ENCODE results near the gene TNNT1. TPM values are rescaled to one million over a fixed set of nuclear protein-coding genes. Genes with fewer than 3 reads are reported as not detected.

Gene TNNT1
- total RNA-seq, 1 experiment from 2014 or later = 228 TPM

GRCh38 chr19:55094456-55095259 is 54.3 kb downstream of the TNNT1 start:
- Histone ChIP-seq H3K27me3 (ENCODE audit: insufficient read depth, low read depth) (no peaks in the 10 kb centered on the region), H3F3A (ENCODE audit: insufficient read depth, low read depth) (peaks cover 30% of the 10 kb centered on the region), H3K4me3 (no peak overlapping the region), H3K9me3 (ENCODE audit: insufficient read depth, low read depth) (no peaks in the 10 kb centered on the region), H2AFZ (no peak overlapping the region), H3K9me2 (ENCODE audit: insufficient read depth) (no peaks in the 10 kb centered on the region), H3K4me1 (replicated peaks; ENCODE audit: insufficient read depth) (no peaks in the 10 kb centered on the region), H3K4me2 (no peak overlapping the region), H3K27ac (no peak overlapping the region), H3K36me3 (ENCODE audit: low read depth) (no peaks in the 10 kb centered on the region), H3K79me2 (ENCODE audit: low read depth) (no peaks in the 10 kb centered on the region), H4K20me1 (ENCODE audit: insufficient read depth) (no peaks in the 10 kb centered on the region)
- intact Hi-C loops (cut with micrococcal nuclease; ENCODE audit: unreplicated experiment) = no loop called here
- ChIA-PET POLR2A (ENCODE audit: unreplicated experiment) (no interaction called here), CTCF (no interaction called here)
- TF ChIP-seq EZH2 (IDR thresholded peaks at IDR 0.05; ENCODE audit: low read depth) (no peak), CTCF (conservative IDR thresholded peaks at IDR 0.05) (no peak)
- no TSS peak for BruUV-seq (replicated peaks)
- DNase-seq = no peak

GRCh38 chr19:55092423-55093318 is 56.3 kb downstream of the TNNT1 start:
- peaks cover 2% of the 10 kb centered on the region; the same call in 1 of the 2 replicates for H4K20me1 ChIP-seq (ENCODE audit: insufficient read depth)
- TF ChIP-seq EZH2 (IDR thresholded peaks at IDR 0.05; ENCODE audit: low read depth) = no peak
- no peak for TF ChIP-seq CTCF (conservative IDR thresholded peaks at IDR 0.05)
- no peak overlapping the region for H3K4me2 ChIP-seq
- DNase-seq = peak in 1 of 2 experiments; percentile 27
- H2AFZ ChIP-seq = no peak overlapping the region
- H3K9me3 ChIP-seq (ENCODE audit: insufficient read depth, low read depth) = no peaks in the 10 kb centered on the region
- no peaks in the 10 kb centered on the region for H3K9me2 ChIP-seq (ENCODE audit: insufficient read depth)
- no TSS peak for BruUV-seq (replicated peaks)
- ChIA-PET POLR2A (ENCODE audit: unreplicated experiment) (no interaction called here), CTCF (no interaction called here)
- H3F3A ChIP-seq (ENCODE audit: insufficient read depth, low read depth) = peaks cover 42% of the 10 kb centered on the region
- H3K36me3 ChIP-seq (ENCODE audit: low read depth) = no peaks in the 10 kb centered on the region
- no peak overlapping the region for H3K27ac ChIP-seq
- H3K79me2 ChIP-seq (ENCODE audit: low read depth) = no peaks in the 10 kb centered on the region
- no peaks in the 10 kb centered on the region for H3K27me3 ChIP-seq (ENCODE audit: insufficient read depth, low read depth)
- no peak overlapping the region for H3K4me3 ChIP-seq
- no peaks in the 10 kb centered on the region for H3K4me1 ChIP-seq (replicated peaks; ENCODE audit: insufficient read depth)
- intact Hi-C loops (cut with micrococcal nuclease; ENCODE audit: unreplicated experiment) = no loop called here

GRCh38 chr19:55091955-55092354 is 57.1 kb downstream of the TNNT1 start:
- H3K9me3 ChIP-seq (ENCODE audit: insufficient read depth, low read depth) = no peaks in the 10 kb centered on the region
- intact Hi-C loops (cut with micrococcal nuclease; ENCODE audit: unreplicated experiment) = no loop called here
- H3K27me3 ChIP-seq (ENCODE audit: insufficient read depth, low read depth) = no peaks in the 10 kb centered on the region
- H3K4me1 ChIP-seq (replicated peaks; ENCODE audit: insufficient read depth) = no peaks in the 10 kb centered on the region
- H2AFZ ChIP-seq = no peak overlapping the region
- H3K4me3 ChIP-seq = no peak overlapping the region
- POLR2A ChIA-PET (ENCODE audit: unreplicated experiment) = no interaction called here
- peaks cover 47% of the 10 kb centered on the region for H3F3A ChIP-seq (ENCODE audit: insufficient read depth, low read depth)
- peaks cover 2% of the 10 kb centered on the region; the same call in 1 of the 2 replicates for H4K20me1 ChIP-seq (ENCODE audit: insufficient read depth)
- BruUV-seq (replicated peaks) = no TSS peak
- peaks cover 5% of the 10 kb centered on the region; the same call in 1 of the 2 replicates for H3K36me3 ChIP-seq (ENCODE audit: low read depth)
- no peak overlapping the region for H3K27ac ChIP-seq
- peak in 1 of 2 experiments; percentile 18 for DNase-seq
- H3K4me2 ChIP-seq = no peak overlapping the region
- CTCF ChIA-PET = no interaction called here
- no peak for TF ChIP-seq CTCF (conservative IDR thresholded peaks at IDR 0.05)
- no peak for TF ChIP-seq EZH2 (IDR thresholded peaks at IDR 0.05; ENCODE audit: low read depth)
- H3K9me2 ChIP-seq (ENCODE audit: insufficient read depth) = no peaks in the 10 kb centered on the region
- no peaks in the 10 kb centered on the region for H3K79me2 ChIP-seq (ENCODE audit: low read depth)
